Naive thymus-derived CD8-positive, alpha-beta T cell (primary cell): ENCODE results near the gene CXorf65. TPM values are rescaled to one million over a fixed set of nuclear protein-coding genes. Genes with fewer than 3 reads are reported as not detected.

Experiments
- ATAC-seq, 2 donors: fragments of 150-1000 bp; cut with Tn5 transposase in 1 of 2; sonication (Bioruptor Pico), chemical (Tn5 transposase) in 1 of 2; 1 replicate in 1 of 2; 2 replicates in 1 of 2; pipeline ENCODE4 v1.10.0; 2021; ENCODE audit warnings: mild to moderate bottlenecking in 2 of 2, moderate library complexity in 2 of 2
- POLR2A ChIA-PET: fragments of 350-600 bp; sonication (Branson Sonifier 250); formaldehyde crosslinking; loops from one replicate; lab custom pipeline; 2021; ENCODE audit warnings: antibody characterized with exemption; lab: Charles Lee
- DNase-seq, 10 donors: peaks; one replicate each; pipeline versions ENCODE4 v3.0.0 to v3.0.0-alpha.2; 2020 to 2022
- H3K27ac Mint-ChIP-seq, 10 donors: one replicate each; pipeline ENCODE4 v1.8.0; 2020 to 2022; ENCODE audit warnings: mild to moderate bottlenecking in 10 of 10, mixed read lengths in 10 of 10, moderate library complexity in 4 of 10, inconsistent platforms in 1 of 10
- H3K27me3 Mint-ChIP-seq, 5 donors: one replicate each; pipeline ENCODE4 v1.8.0; 2021 to 2022; ENCODE audit warnings: mixed read lengths in 5 of 5
- H3K36me3 Mint-ChIP-seq, 3 donors: one replicate each; pipeline ENCODE4 v1.8.0; 2020 to 2022; ENCODE audit warnings: mixed read lengths in 3 of 3, mild to moderate bottlenecking in 2 of 3, inconsistent platforms in 1 of 3
- H3K4me1 Mint-ChIP-seq, 4 donors: one replicate each; pipeline ENCODE4 v1.8.0; 2021 to 2022; ENCODE audit warnings: mixed read lengths in 4 of 4
- H3K4me3 Mint-ChIP-seq, 10 donors: one replicate each; pipeline ENCODE4 v1.8.0; 2020 to 2022; ENCODE audit warnings: mild to moderate bottlenecking in 10 of 10, mixed read lengths in 10 of 10, moderate library complexity in 6 of 10, inconsistent platforms in 1 of 10
- H3K9me3 Mint-ChIP-seq, 9 donors: one replicate each; pipeline ENCODE4 v1.8.0; 2020 to 2022; ENCODE audit warnings: mixed read lengths in 9 of 9, mild to moderate bottlenecking in 3 of 9, inconsistent platforms in 1 of 9, moderate library complexity in 1 of 9
- polyA plus RNA-seq, 3 donors: library from polyadenylated mRNA; unstranded; fragments of 300-500 nt; fragmentation: Illumina TruSeq; gene quantifications; one replicate each; pipeline ENCODE4 v1.2.3, GENCODE V29; 2021
- total RNA-seq, 8 experiments: library from RNA in 2 of 8; stranded (reverse) in 2 of 8; gene quantifications; one replicate each; pipeline ENCODE4 v1.2.3 and lab custom pipeline; 2021 to 2026

The CXorf65 gene
- total and polyA plus RNA-seq, 5 experiments from 2014 or later, result 4.4 to 40.4 (median 39.6) TPM; not detected in 2

DNA sequence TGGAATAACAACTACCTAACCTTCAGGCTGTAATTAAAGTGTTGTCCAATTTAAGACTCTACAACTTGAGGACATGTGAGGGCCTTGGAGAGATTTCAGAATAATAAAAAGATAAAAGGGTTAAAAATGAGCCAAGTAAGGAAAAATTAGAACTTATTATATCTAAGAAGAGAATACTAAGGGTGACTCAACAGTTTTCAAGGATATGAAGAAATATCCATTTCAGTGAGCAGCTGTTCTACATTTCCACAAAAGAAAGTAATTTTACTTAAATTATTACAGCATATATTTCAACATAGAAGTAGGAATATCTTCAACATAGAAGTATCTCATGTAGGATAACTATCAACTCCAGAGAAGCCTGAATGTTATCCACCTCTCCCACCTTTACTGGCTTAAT lies 49.7 kb downstream of the CXorf65 start:
- DNase-seq (no peak), ATAC-seq (no peak)
- POLR2A ChIA-PET, result no interaction called here
- peak overlapping the region in 2 of 10 donors; percentile 10 to 29 for H3K27ac Mint-ChIP-seq
- peaks cover 5 to 37% (median 27%) of the 10 kb centered on the region in 4 donors for H3K4me1 Mint-ChIP-seq
- no peaks in the 10 kb centered on the region for H3K27me3 Mint-ChIP-seq
- no peaks in the 10 kb centered on the region for H3K9me3 Mint-ChIP-seq
- no peak overlapping the region for H3K4me3 Mint-ChIP-seq
- H3K36me3 Mint-ChIP-seq, result peaks cover 0 to 55% (median 8%) of the 10 kb centered on the region in 3 donors

Other genes starting within 250 kb of the CXorf65 start
- gene TEX11, start 198.0 kb downstream of the CXorf65 start, total RNA-seq, result not detected
- gene TEX11, start 198.0 kb downstream of the CXorf65 start, polyA plus RNA-seq, result not detected
- under 1 TPM; 0.57 to 0.60 TPM for gene SLC7A3, start 175.6 kb downstream of the CXorf65 start, total RNA-seq
- 10 to 100 TPM in 1 of 3 donors, 1 to 10 TPM in 2; 2.0 to 18.7 (median 9.3) TPM for gene SLC7A3, start 175.6 kb downstream of the CXorf65 start, polyA plus RNA-seq
- 10 to 100 TPM; 27.9 to 29.8 TPM for gene SNX12, start 38.4 kb downstream of the CXorf65 start, total RNA-seq
- gene SNX12, start 38.4 kb downstream of the CXorf65 start, polyA plus RNA-seq, result 1 to 10 TPM; 2.4 to 4.2 (median 3.7) TPM
- gene FOXO4, start 10.9 kb downstream of the CXorf65 start, total RNA-seq, result 10 to 100 TPM; 26.6 to 33.7 TPM
- 1 to 10 TPM; 1.3 to 2.1 (median 1.7) TPM for gene FOXO4, start 10.9 kb downstream of the CXorf65 start, polyA plus RNA-seq
- 100 to 1,000 TPM; 286 to 301 TPM for gene IL2RG, start 4.8 kb upstream of the CXorf65 start, total RNA-seq
- 100 to 1,000 TPM; 920 to 951 (median 948) TPM for gene IL2RG, start 4.8 kb upstream of the CXorf65 start, polyA plus RNA-seq
- 10 to 100 TPM; 79.0 to 80.0 TPM for gene MED12, start 11.9 kb upstream of the CXorf65 start, total RNA-seq
- gene MED12, start 11.9 kb upstream of the CXorf65 start, polyA plus RNA-seq, result 10 to 100 TPM in 2 of 3 donors, 1 to 10 TPM in 1; 6.6 to 17.0 (median 10.2) TPM
- 1 to 10 TPM; 2.7 to 3.1 TPM for gene NLGN3, start 38.1 kb upstream of the CXorf65 start, total RNA-seq
- gene NLGN3, start 38.1 kb upstream of the CXorf65 start, polyA plus RNA-seq, result under 1 TPM; 0.06 to 0.25 (median 0.14) TPM
- not detected for gene GJB1, start 116.5 kb upstream of the CXorf65 start, total RNA-seq
- not detected for gene GJB1, start 116.5 kb upstream of the CXorf65 start, polyA plus RNA-seq
- 10 to 100 TPM; 35.3 to 36.0 TPM for gene ZMYM3, start 147.4 kb upstream of the CXorf65 start, total RNA-seq
- gene ZMYM3, start 147.4 kb upstream of the CXorf65 start, polyA plus RNA-seq, result 1 to 10 TPM; 4.8 to 6.5 (median 5.0) TPM
- 100 to 1,000 TPM; 372 to 387 TPM for gene NONO, start 176.9 kb upstream of the CXorf65 start, total RNA-seq
- gene NONO, start 176.9 kb upstream of the CXorf65 start, polyA plus RNA-seq, result 100 to 1,000 TPM; 177 to 199 (median 193) TPM
- 1 to 10 TPM; 5.8 to 6.7 TPM for gene ITGB1BP2, start 195.0 kb upstream of the CXorf65 start, total RNA-seq
- gene ITGB1BP2, start 195.0 kb upstream of the CXorf65 start, polyA plus RNA-seq, result not detected